ENCODE data around the gene ZDHHC6. TPM values are rescaled to one million over a fixed set of nuclear protein-coding genes. Genes with fewer than 3 reads are reported as not detected.
"Not testable (repeated sequence)": the region's sequence is repeated elsewhere in the genome, so short reads cannot be mapped to it uniquely, and the experiment has no call there.

ZDHHC6 gene
- total RNA-seq, 1 experiment from 2014 or later: 12.3 TPM

GRCh38 chr10:112390125-112390703 lies 56.5 kb downstream of the ZDHHC6 start:
- no peaks in the 10 kb centered on the region for H3K36me3 ChIP-seq (replicated peaks; ENCODE audit: control insufficient read depth, insufficient read depth, low read length)
- H3K27me3 ChIP-seq (ENCODE audit: control insufficient read depth, insufficient read depth, low read length): no peaks in the 10 kb centered on the region; the same call in 1 of the 2 replicates
- DNase-seq: no peak
- H3K4me3 ChIP-seq (ENCODE audit: insufficient read depth, low read depth, low read length): no peak overlapping the region

- no peak overlapping the region for H3K4me3 ChIP-seq (ENCODE audit: insufficient read depth, low read depth, low read length)
- H3K36me3 ChIP-seq (replicated peaks; ENCODE audit: control insufficient read depth, insufficient read depth, low read length): no peaks in the 10 kb centered on the region
- H3K27me3 ChIP-seq (ENCODE audit: control insufficient read depth, insufficient read depth, low read length): no peaks in the 10 kb centered on the region
- DNase-seq: no peak
Observed at GRCh38 chr10:112389271-112389822, 57.4 kb downstream of the ZDHHC6 start.

DNA sequence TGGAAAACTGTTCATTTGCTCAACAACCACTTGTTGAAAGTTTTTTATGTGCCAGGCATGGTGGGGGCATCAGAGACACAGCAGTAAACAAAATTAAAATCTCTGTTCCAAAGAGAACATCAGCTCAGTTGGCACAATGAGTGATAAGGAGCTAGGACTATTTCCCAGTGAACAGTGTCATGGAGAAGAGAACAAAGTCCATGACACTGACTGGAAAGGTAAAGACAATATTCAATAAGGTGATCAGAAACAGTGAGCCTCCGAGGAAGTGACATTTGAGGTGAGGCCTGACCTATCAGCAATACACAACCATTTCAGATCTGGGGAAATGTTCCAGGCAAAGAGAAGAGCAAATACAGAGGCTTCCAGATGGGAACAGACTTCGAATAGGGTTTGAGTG lies 58.2 kb downstream of the ZDHHC6 start:
- Histone ChIP-seq H3K27me3 (ENCODE audit: control insufficient read depth, insufficient read depth, low read length) (no peaks in the 10 kb centered on the region), H3K4me3 (ENCODE audit: insufficient read depth, low read depth, low read length) (no peak overlapping the region), H3K36me3 (replicated peaks; ENCODE audit: control insufficient read depth, insufficient read depth, low read length) (no peaks in the 10 kb centered on the region)
- DNase-seq: no peak

- not testable (repeated sequence) for H3K27me3 ChIP-seq (ENCODE audit: control insufficient read depth, insufficient read depth, low read length); H3K36me3 ChIP-seq (replicated peaks; ENCODE audit: control insufficient read depth, insufficient read depth, low read length); DNase-seq; H3K4me3 ChIP-seq (ENCODE audit: insufficient read depth, low read depth, low read length)
Observed at GRCh38 chr10:112388056-112388455, 58.7 kb downstream of the ZDHHC6 start.

- no peak overlapping the region for H3K4me3 ChIP-seq (ENCODE audit: insufficient read depth, low read depth, low read length)
- H3K36me3 ChIP-seq (replicated peaks; ENCODE audit: control insufficient read depth, insufficient read depth, low read length): no peaks in the 10 kb centered on the region
- H3K27me3 ChIP-seq (ENCODE audit: control insufficient read depth, insufficient read depth, low read length): no peaks in the 10 kb centered on the region
- no peak for DNase-seq
Observed at GRCh38 chr10:112385201-112385600, 61.5 kb downstream of the ZDHHC6 start.

- H3K27me3 ChIP-seq (ENCODE audit: control insufficient read depth, insufficient read depth, low read length): no peaks in the 10 kb centered on the region
- no peak overlapping the region for H3K4me3 ChIP-seq (ENCODE audit: insufficient read depth, low read depth, low read length)
Observed at GRCh38 chr10:112384141-112384540, 62.6 kb downstream of the ZDHHC6 start.

DNA sequence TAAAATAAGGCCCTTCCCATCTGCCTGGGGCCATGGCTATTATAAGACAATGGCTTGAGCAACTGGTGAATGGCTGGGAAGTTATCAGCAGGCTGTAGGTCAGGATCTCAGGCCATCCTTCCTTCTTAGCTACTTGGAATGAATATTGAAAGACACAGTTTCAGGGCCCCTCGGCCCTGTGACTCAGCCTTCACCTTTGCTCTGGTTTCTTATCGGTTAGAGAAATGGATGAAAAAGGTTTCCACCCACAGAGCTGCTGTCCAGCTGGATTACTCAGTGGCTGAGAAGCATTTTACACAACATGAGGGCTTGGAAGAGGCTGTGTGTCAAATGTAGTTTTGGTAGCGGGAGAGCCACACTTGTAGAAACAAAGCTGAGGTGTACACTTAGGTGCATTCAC lies 63.4 kb downstream of the ZDHHC6 start:
- Histone ChIP-seq H3K27me3 (ENCODE audit: control insufficient read depth, insufficient read depth, low read length) (no peaks in the 10 kb centered on the region), H3K36me3 (replicated peaks; ENCODE audit: control insufficient read depth, insufficient read depth, low read length) (no peaks in the 10 kb centered on the region), H3K4me3 (ENCODE audit: insufficient read depth, low read depth, low read length) (no peak overlapping the region)
- DNase-seq: no peak

More at GRCh38 chr10:112384141-112384540, 62.6 kb downstream of the ZDHHC6 start:
- no peaks in the 10 kb centered on the region for H3K36me3 ChIP-seq (replicated peaks; ENCODE audit: control insufficient read depth, insufficient read depth, low read length)
- DNase-seq: no peak

GRCh38 chr10:112382515-112383235 lies 64.0 kb downstream of the ZDHHC6 start:
- Histone ChIP-seq H3K4me3 (ENCODE audit: insufficient read depth, low read depth, low read length) (no peak overlapping the region), H3K27me3 (ENCODE audit: control insufficient read depth, insufficient read depth, low read length) (no peaks in the 10 kb centered on the region), H3K36me3 (replicated peaks; ENCODE audit: control insufficient read depth, insufficient read depth, low read length) (no peaks in the 10 kb centered on the region)
- no peak for DNase-seq

Other genes with a start within 250 kb of the ZDHHC6 start
- gene TECTB, start 163.5 kb downstream of the ZDHHC6 start, total RNA-seq (2014; rRNA removed; shearing (Covaris generic)): not detected in 2 replicates
- gene ACSL5, start 72.8 kb downstream of the ZDHHC6 start, total RNA-seq (2014; rRNA removed; shearing (Covaris generic)): 0.17 TPM in 1 of 2 replicates, not detected in the other
- gene VTI1A, start 301 bp upstream of the ZDHHC6 start, total RNA-seq (2014; rRNA removed; shearing (Covaris generic)): 12.8 and 13.9 TPM in 2 replicates

Measured in H7 (cell line).